HG03460 (cell line): ENCODE measurements around the gene FJX1.

ENCODE experiments used
- ATAC-seq: cut with Tn5 transposase; IDR thresholded peaks from one replicate; pipeline ENCODE4 v1.9.1; 2021; ENCODE audit not compliant: unreplicated experiment

The FJX1 gene

DNA sequence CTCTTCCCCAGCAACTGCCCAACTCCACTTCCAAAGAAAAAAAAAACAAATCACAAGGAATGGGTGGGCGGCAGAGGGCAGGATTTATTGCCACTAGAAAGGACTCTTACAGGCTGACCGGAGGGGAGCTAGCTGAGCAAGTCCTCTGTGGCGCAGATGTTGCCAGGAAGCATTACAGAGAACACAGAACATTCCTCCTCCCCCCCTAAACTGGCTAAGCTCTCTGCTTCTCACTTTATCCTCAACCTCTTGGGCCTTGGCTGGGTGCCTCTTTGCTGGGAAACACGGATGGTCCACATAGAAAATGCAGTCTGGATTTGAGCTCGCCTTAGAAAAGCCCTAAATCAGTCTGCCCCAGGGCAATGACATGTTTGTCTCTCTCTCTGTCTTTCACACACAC lies 12.6 kb upstream of the FJX1 start:
- ATAC-seq = no peak

GRCh38 chr11:35606206-35606605 lies 12.1 kb upstream of the FJX1 start:
- no peak for ATAC-seq

DNA sequence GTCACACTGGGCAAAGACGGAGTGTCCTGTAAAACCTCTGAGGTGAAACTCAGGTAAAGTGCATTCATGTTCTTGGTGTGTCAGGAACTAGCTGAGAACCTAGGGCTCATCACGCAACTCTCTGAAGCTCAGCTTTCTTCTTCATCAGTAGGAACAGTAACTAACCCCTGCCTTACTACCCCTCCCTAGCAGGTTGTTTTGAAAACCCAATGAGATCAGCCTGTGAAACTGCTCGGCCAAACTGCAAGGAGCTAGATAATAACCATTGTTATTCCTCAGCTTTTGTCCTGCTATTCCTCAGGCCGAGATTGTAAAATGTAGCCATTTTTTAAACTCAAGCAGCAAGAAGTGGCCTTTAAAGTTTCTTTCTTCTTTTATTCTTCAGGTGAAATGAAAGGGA lies 9.8 kb upstream of the FJX1 start:
- ATAC-seq = no peak

DNA sequence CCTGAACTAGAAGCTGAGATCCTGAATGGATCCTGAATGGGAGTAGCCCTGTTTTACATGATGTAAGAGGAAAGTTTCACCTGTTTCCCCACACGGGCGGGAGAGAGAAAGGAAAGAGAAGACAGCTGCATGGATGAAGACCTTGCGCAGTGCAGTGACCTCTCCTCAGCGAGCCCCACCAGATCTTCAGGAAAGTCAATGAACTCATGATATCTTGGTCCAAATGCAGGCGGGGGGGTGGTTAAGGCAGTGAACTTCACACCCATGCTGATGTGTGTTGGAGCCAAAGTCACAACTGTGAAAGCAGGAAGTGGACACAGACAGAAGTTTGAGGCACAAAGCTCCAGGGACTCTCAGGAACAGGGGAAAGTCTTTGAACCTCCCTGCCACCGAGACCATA lies 8.6 kb upstream of the FJX1 start:
- ATAC-seq = no peak

GRCh38 chr11:35610631-35611030 lies 7.6 kb upstream of the FJX1 start:
- ATAC-seq = no peak

GRCh38 chr11:35611741-35612140 lies 6.5 kb upstream of the FJX1 start:
- no peak for ATAC-seq

DNA sequence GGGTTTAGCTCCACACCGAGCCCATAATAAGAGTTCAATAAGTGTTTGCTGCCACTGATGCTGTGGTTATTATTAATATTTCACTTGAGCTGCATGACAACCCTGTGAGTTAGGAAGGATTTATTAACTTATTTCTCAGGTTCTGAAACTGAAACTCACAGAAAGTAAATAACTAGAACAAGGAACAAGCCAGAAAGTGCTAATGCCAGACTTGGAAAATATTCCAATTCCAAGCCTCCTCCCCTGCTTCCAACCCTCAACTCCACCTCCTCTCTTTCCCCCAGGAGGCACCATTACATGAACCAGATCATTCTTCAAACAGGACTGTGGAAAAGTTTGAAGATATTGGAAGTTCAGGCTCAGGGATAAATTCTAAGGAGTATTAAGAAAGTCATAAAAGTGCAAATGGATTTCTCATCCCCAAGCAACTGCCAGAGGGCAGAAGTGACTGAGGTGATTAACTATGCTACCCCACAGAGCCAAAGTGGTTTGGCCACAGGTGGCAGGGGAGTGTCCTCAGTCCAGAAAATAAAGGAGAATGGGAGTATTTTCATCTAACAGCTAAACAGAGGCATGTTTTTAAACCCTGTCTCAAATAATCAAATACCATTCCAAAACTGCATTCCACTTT lies 3.2 kb upstream of the FJX1 start:
- ATAC-seq = no peak

- ATAC-seq = no peak
Measured at GRCh38 chr11:35615921-35616900, 2.0 kb upstream of the FJX1 start.

DNA sequence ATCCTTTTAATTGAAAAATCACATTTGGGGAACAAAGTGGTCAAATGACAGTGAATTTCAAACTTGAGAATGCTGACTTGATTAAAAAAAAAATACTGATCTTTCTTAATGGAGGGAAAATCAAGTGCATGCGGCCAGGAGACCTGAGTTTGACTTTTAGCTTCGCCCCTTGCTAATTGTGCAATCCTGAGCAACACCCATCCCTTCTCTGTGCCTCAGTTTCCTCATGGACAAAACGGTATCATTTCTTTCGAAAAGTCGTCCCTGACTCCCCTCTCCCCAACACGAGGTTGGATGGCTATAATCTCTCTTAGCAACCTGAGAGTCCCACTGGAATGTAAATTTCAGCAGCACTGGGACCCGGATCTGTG lies 959 bp upstream of the FJX1 start:
- no peak for ATAC-seq

- peak; percentile 41 for ATAC-seq
Measured at GRCh38 chr11:35618497-35619115, 346 bp downstream of the FJX1 start.

- ATAC-seq = peak; percentile 31
Measured at GRCh38 chr11:35619116-35619854, 1.0 kb downstream of the FJX1 start.

DNA sequence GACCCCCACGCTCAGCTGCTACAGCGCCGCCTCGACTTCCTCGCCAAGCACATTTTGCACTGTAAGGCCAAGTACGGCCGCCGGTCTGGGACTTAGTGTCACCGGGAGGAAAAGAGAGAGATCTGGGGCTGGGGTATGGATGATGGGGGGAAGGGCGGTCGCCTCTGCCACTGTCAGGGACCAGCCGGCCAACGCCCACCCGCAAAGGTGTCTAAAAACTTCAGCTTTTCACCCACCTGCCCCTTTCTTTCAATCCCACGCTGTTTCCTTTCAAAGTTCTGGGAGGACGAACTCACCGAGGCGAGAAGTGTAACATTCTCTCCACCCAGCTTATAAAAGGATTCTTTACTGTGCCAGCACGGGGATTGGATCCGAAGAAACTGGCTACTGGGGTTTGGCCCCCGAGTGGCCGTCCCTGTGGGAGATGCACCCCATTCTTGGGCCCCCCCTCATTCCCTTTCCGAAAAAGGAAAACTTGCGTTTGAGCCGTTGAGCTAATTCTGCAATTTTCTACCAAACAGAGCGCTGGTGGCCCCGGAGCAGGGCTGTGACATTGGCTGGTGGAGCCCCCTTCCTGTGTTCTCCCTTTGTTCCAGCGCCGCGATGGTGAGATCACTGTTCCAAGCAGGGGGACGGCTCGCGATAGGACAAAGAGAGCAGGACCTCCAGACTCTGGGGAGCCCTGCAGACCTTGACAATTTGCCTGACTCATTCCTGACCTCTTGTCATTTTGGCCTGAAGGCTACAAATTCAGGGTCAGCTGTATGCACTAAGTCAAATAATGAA lies 1.8 kb downstream of the FJX1 start:
- ATAC-seq = no peak

- ATAC-seq = no peak
Measured at GRCh38 chr11:35620795-35621194, 2.5 kb downstream of the FJX1 start.

DNA sequence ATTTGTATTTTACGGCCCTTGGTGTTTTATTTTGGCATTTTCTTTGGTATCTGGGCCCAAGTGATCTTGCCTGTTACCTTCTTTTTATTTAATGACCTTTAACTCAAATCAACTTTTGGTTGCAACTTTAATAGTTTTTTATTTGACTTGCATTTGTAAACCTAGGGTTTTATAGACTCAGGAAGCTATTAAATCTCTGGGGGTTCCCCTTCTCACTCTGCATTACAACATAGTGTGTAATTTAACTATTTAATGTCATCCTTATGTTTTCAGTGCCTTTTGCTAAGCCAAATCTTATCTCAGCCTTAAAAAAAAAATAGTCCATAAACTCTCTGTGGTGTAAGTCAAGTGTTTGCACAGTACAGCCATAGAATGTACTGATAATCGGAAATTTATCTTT lies 3.4 kb downstream of the FJX1 start:
- ATAC-seq = no peak

DNA sequence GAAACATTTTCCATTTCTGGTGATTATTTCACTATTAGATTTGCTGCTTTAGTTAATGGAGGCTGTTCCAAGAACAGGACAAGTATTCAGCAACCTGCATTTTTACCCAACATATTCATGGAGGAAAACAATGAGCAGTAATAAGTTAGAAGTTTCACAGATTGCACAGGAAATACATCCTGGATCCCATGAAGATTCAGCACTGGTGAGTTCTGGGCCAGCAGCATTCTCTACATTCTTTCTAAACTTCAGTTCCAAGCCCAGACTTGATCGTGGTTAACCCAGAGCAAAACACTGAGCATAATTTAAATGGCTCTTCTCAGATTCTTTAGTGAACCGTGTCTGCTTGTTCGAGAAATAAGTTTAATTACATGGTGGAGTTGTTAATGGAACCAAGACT lies 3.8 kb downstream of the FJX1 start:
- no peak for ATAC-seq

DNA sequence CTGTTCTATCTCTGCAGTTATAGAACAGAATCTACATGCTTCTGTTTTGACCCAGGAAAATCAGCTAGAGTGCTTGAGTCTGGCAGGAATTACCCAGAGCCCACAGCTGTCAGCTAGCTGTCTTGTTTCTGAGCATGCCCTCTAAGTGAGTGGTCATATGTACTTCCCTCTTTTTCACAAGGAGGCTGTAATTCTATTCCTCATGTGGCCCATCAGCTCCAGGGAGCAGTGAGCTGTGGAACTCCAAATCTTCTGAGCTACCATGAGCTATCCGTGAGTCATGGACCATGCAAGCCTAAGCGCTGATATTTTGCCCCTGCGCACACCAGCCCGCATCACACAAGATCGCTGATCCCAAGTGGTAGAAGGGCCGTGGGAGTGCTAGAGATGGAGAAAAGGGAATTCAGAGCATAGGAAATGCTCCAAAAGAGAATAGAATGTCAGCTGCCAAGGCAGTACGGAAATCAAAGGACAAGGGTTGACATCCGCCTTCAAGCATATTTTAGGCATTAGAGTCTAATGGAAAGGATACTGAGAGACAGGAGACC lies 5.4 kb downstream of the FJX1 start:
- ATAC-seq = no peak

DNA sequence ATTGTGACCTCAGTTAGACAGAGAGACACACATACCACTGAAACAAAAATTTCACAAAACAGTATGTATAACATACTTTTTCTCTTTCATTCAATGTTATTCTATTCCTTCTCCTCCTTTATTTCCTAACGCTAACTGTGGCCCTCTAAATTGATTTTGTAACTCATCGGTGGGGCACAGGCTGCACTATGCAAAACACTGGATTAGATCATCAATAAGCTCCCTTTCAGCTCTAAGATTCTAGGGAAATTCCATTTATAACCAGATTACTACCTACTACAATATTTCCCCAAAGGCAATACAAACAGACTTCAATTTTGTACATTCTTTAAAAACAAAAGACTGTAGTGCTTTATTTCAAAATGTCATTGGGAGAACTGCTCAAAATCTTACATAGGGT lies 6.1 kb downstream of the FJX1 start:
- no peak for ATAC-seq

DNA sequence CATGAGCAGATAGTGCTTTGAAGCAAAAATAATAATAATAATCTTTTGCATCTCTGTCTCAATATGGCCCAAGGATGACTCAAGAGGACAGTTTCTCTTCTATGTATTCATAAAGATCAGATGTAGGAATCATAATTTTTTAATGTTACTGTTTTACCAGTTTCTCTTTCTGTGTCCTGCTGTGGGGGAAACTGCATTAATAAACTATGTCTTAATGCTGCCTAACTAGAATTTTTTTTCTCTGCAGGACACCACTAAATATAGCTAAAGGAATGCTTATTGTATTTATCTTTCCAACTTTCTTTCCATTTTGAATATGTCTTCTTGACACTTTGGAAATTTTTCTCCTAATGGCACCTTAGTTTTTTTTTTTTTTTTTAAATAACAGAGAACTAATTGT lies 6.5 kb downstream of the FJX1 start:
- ATAC-seq = no peak

GRCh38 chr11:35626501-35626900 lies 8.2 kb downstream of the FJX1 start:
- ATAC-seq = no peak

GRCh38 chr11:35629511-35629910 lies 11.3 kb downstream of the FJX1 start:
- no peak for ATAC-seq
